PC-3 (cell line): Measurements from ENCODE around the gene CTNNA2.

Source experiments
- EZH2 ChIP-seq: fragments of 300-600 bp; sonication (generic); IDR thresholded peaks from one replicate; pipeline ENCODE4 v1.6.1; 2017; ENCODE audit warnings: antibody characterized with exemption, mild to moderate bottlenecking, low read length; ENCODE audit not compliant: unreplicated experiment
- TF ChIP-seq, protein P1 (sequence below): fragments of 300-600 bp; sonication (generic); conservative IDR thresholded peaks from 2 replicates; pipeline ENCODE4 v1.5.1; 2017; ENCODE audit warnings: antibody characterized with exemption, low read depth, mild to moderate bottlenecking, low read length

- TF ChIP-seq EZH2 = no peak
- TF ChIP-seq, protein P1, sequence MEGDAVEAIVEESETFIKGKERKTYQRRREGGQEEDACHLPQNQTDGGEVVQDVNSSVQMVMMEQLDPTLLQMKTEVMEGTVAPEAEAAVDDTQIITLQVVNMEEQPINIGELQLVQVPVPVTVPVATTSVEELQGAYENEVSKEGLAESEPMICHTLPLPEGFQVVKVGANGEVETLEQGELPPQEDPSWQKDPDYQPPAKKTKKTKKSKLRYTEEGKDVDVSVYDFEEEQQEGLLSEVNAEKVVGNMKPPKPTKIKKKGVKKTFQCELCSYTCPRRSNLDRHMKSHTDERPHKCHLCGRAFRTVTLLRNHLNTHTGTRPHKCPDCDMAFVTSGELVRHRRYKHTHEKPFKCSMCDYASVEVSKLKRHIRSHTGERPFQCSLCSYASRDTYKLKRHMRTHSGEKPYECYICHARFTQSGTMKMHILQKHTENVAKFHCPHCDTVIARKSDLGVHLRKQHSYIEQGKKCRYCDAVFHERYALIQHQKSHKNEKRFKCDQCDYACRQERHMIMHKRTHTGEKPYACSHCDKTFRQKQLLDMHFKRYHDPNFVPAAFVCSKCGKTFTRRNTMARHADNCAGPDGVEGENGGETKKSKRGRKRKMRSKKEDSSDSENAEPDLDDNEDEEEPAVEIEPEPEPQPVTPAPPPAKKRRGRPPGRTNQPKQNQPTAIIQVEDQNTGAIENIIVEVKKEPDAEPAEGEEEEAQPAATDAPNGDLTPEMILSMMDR = no peak
Measured at GRCh38 chr2:80437959-80438358, 925.1 kb downstream of the CTNNA2 start.
